Immature natural killer cell (primary cell): ENCODE measurements around the gene IL1RAPL2. TPM values are rescaled to one million over a fixed set of nuclear protein-coding genes. Genes with fewer than 3 reads are reported as not detected.

ENCODE experiments used
- DNase-seq, 3 donors: peaks; one replicate each; pipeline ENCODE4 v3.0.0; 2022; ENCODE audit warnings: mixed read lengths in 1 of 3
- H3K27ac Mint-ChIP-seq, 6 donors: one replicate each; pipeline ENCODE4 v1.8.0; 2020; ENCODE audit warnings: mixed read lengths in 6 of 6, mild to moderate bottlenecking in 5 of 6, inconsistent platforms in 4 of 6, moderate library complexity in 3 of 6
- H3K27me3 Mint-ChIP-seq, 3 donors: one replicate each; pipeline ENCODE4 v1.8.0; 2020 to 2021; ENCODE audit warnings: low read depth in 3 of 3, mild to moderate bottlenecking in 3 of 3, mixed read lengths in 3 of 3, moderate library complexity in 3 of 3, inconsistent platforms in 1 of 3
- H3K36me3 Mint-ChIP-seq, 3 donors: one replicate each; pipeline ENCODE4 v1.8.0; 2020; ENCODE audit warnings: mixed read lengths in 3 of 3, inconsistent platforms in 2 of 3, mild to moderate bottlenecking in 2 of 3
- H3K4me1 Mint-ChIP-seq, 2 donors: one replicate each; pipeline ENCODE4 v1.8.0; 2020; ENCODE audit warnings: inconsistent platforms in 2 of 2, mild to moderate bottlenecking in 2 of 2, mixed read lengths in 2 of 2, moderate library complexity in 1 of 2
- H3K4me3 Mint-ChIP-seq, 5 donors: one replicate each; pipeline ENCODE4 v1.8.0; 2020; ENCODE audit warnings: mild to moderate bottlenecking in 5 of 5, mixed read lengths in 5 of 5, inconsistent platforms in 3 of 5, moderate library complexity in 3 of 5
- H3K9me3 Mint-ChIP-seq, 6 donors: one replicate each; pipeline ENCODE4 v1.8.0; 2020; ENCODE audit warnings: mild to moderate bottlenecking in 6 of 6, mixed read lengths in 6 of 6, inconsistent platforms in 4 of 6, moderate library complexity in 3 of 6
- polyA plus RNA-seq, 3 donors: library from polyadenylated mRNA; unstranded; fragments of 300-500 nt; fragmentation: Illumina TruSeq; gene quantifications; one replicate each; pipeline ENCODE4 v1.2.3, GENCODE V29; 2021

IL1RAPL2 gene
- polyA plus RNA-seq, 3 donors from 2014 or later, result not detected

DNA sequence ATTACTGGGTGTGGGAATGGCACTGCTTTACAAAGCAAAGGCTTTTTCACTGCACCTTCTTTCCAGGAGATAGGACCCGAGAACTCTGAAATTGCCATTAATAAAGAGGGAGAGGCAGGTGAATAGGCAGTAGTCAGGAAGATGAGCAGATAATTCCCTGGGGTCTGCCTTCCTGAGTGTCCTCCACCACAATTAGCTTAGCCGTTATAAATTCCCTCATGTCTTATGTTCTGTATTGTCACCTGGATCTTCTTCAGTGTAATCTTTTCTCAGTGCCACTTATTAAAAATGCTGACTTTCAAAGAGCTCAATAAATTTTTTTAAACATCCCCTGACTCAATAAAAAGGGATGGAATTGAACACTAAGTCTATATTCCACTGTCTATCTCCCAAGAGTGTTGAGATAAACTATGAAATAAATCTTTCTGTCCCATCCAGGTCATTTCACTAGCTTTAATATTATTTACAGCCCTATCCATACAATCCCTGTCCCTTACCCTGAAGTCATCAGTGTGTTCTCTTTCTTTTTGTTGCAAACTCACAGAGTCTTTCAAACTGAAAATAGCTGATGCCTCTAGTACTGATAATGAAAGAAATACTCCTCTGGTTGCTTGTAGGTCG lies 984.2 kb downstream of the IL1RAPL2 start:
- Mint-ChIP-seq H3K4me3 (no peak overlapping the region), H3K36me3 (no peaks in the 10 kb centered on the region), H3K4me1 (no peaks in the 10 kb centered on the region), H3K9me3 (peaks cover 0 to 4% (median 3%) of the 10 kb centered on the region in 6 donors), H3K27ac (no peak overlapping the region), H3K27me3 (no peaks in the 10 kb centered on the region)
- no peak for DNase-seq

DNA sequence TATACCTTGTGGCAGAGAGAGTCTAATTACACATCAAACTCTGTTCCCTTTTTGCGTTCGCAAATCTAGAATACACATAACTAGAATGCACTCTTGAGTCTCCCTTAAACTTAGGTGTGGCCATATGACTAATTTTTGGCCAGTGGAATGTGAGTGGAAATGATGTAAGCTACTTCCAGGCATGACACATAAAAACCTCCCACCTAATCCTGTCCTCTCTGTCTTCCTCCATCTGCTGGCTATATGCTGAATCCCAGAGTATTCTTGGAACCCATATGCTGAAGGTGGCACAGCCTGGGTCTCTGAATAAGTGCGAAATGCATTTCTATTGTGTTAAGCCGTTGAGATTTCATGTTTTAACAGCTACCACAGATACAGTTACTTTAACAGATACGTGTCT lies 986.4 kb downstream of the IL1RAPL2 start:
- peaks cover 0 to 5% (median 3%) of the 10 kb centered on the region in 6 donors for H3K9me3 Mint-ChIP-seq
- no peak overlapping the region for H3K27ac Mint-ChIP-seq
- H3K4me3 Mint-ChIP-seq, result no peak overlapping the region
- no peaks in the 10 kb centered on the region for H3K36me3 Mint-ChIP-seq
- H3K27me3 Mint-ChIP-seq, result no peaks in the 10 kb centered on the region
- DNase-seq, result no peak
- no peaks in the 10 kb centered on the region for H3K4me1 Mint-ChIP-seq

DNA sequence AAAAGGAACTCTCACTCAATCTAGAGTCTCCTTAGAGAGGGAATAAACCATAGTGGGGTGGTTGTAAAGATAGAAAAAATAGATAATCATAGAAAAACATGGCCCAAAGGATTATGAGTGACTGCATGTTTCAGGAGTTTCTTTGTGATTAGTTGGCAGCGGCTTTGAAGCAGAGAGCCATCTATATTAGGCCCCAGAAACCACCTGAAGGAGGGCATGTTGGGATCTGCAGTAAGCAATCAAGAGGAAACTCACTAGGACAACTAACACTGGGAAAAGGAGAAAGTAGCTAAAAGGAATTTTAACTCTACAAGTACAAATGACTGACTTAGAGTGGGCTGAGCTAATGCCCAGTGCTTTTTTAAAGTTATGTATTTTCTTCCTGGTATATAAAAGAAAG lies 987.1 kb downstream of the IL1RAPL2 start:
- Mint-ChIP-seq H3K27me3 (no peaks in the 10 kb centered on the region), H3K4me1 (no peaks in the 10 kb centered on the region), H3K36me3 (no peaks in the 10 kb centered on the region), H3K27ac (no peak overlapping the region), H3K4me3 (no peak overlapping the region), H3K9me3 (peaks cover 0 to 5% (median 1%) of the 10 kb centered on the region in 6 donors)
- DNase-seq, result no peak

DNA sequence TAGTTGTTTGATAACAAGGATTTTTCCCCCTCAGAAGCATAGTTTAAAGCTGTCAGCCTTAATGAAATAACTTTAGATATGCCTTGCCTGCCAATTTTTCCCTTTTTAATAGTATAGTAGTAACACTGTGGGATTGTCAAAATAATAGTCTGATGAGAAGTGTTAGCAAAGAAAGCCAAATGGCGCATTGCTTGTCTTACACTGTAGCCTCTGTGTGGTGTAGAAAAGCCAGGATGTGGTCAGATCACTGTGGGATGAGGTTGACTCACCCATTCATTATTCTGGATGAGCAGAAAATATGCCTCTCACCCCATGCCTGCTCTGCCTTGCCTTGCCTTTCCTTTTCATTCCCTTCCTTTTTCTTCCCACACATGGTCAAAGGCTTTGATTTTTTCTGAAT lies 998.5 kb downstream of the IL1RAPL2 start:
- Mint-ChIP-seq H3K27me3 (peaks cover 0 to 4% (median 2%) of the 10 kb centered on the region in 3 donors), H3K4me1 (no peaks in the 10 kb centered on the region), H3K36me3 (no peaks in the 10 kb centered on the region), H3K9me3 (peaks cover 0 to 6% (median 0%) of the 10 kb centered on the region in 6 donors), H3K4me3 (no peak overlapping the region), H3K27ac (no peak overlapping the region)
- no peak for DNase-seq

DNA sequence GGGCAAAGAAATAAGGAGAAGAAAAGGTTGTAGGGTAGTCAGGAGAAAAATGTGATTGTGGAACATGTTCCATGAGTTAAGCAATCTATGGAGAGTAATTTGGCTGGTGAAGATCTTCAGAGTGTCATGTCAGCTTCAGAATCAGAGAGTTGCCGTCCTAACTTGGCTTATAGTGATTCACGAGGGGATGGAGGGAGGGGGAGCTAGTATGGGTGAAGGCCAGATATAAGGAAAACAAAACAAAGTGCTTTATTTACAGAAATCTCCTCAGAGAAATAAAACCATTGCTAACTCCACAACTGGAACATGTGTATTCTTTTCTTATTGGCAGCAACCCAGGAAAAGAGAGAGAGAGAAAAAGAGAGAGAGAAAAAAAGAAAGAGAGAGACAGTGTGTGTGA lies 999.9 kb downstream of the IL1RAPL2 start:
- Mint-ChIP-seq H3K27ac (no peak overlapping the region), H3K27me3 (peaks cover 0 to 3% (median 2%) of the 10 kb centered on the region in 3 donors), H3K9me3 (peaks cover 0 to 6% (median 0%) of the 10 kb centered on the region in 6 donors)

DNA sequence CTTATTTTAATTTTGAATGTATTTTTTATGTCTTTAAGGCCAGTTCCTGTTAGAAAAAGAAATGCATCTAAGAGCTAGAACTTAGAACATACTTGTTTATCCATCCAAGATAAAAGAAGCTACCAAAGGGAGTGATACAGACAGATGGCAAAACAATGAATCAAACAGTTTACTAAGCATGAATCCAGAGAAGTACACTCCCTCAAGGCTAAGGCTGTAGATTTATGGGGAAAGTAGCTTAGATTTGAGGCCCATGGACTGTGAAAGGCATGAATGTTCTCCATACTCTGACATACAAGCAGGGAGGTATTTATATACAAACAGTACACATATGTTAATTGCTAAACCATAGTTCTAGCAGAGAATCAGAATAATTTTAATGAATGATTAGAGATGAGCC lies 1001.1 kb downstream of the IL1RAPL2 start:
- H3K9me3 Mint-ChIP-seq, result peaks cover 0 to 6% (median 0%) of the 10 kb centered on the region in 6 donors
- H3K36me3 Mint-ChIP-seq, result no peaks in the 10 kb centered on the region
- H3K4me1 Mint-ChIP-seq, result no peaks in the 10 kb centered on the region
- no peak overlapping the region for H3K4me3 Mint-ChIP-seq
- no peak overlapping the region for H3K27ac Mint-ChIP-seq
- H3K27me3 Mint-ChIP-seq, result peaks cover 0 to 3% (median 2%) of the 10 kb centered on the region in 3 donors
- DNase-seq, result no peak

More for the DNA sequence above, 999.9 kb downstream of the IL1RAPL2 start:
- no peak overlapping the region for H3K4me3 Mint-ChIP-seq
- DNase-seq, result no peak
- no peaks in the 10 kb centered on the region for H3K36me3 Mint-ChIP-seq
- no peaks in the 10 kb centered on the region for H3K4me1 Mint-ChIP-seq

DNA sequence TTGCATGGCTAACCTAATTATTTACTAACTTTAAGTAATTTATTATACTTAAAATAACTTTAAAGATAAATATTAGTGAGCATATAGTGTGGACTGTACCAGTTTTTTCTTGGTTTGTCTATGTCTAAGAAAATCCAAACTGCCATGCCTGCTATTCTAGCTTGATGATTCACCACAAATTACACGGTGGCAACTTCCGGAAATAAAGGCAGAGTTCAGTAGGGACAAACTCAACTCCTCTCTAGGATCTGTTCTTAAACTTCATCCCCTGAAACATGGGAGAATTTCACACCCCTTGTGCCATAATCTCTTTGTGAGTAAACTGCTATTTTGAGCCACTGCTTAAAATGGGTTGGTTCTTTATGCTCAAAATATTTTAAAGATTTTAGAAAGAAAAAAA lies 1042.7 kb downstream of the IL1RAPL2 start:
- Mint-ChIP-seq H3K36me3 (no peaks in the 10 kb centered on the region), H3K4me1 (no peaks in the 10 kb centered on the region), H3K9me3 (peaks cover 0 to 11% (median under 1%) of the 10 kb centered on the region in 6 donors), H3K4me3 (no peak overlapping the region), H3K27ac (no peak overlapping the region), H3K27me3 (no peaks in the 10 kb centered on the region)
- no peak for DNase-seq

DNA sequence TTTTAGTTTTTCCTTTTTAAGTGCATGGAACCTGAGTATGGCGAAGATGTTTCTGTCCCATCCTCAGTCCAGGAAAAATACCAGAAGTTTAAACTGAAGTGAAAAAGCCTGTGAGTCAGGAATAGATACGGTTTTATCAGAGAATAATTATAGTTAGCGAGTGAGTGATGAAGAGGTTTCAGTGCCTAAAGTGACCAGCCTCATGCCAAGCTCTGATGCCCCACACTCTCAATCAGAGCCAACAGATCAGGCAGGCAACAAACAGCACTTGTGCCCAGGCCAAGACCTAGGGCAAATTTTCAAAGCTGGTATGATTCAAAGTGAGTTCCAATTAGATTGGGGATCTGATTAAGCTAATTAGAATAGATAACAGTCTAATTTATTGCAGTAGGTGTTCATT lies 1043.5 kb downstream of the IL1RAPL2 start:
- H3K4me3 Mint-ChIP-seq, result no peak overlapping the region
- H3K36me3 Mint-ChIP-seq, result no peaks in the 10 kb centered on the region
- H3K4me1 Mint-ChIP-seq, result no peaks in the 10 kb centered on the region
- no peak overlapping the region for H3K27ac Mint-ChIP-seq
- no peak for DNase-seq
- peaks cover 0 to under 1% (median 0%) of the 10 kb centered on the region in 3 donors for H3K27me3 Mint-ChIP-seq
- H3K9me3 Mint-ChIP-seq, result peaks cover 0 to 8% (median 1%) of the 10 kb centered on the region in 6 donors

DNA sequence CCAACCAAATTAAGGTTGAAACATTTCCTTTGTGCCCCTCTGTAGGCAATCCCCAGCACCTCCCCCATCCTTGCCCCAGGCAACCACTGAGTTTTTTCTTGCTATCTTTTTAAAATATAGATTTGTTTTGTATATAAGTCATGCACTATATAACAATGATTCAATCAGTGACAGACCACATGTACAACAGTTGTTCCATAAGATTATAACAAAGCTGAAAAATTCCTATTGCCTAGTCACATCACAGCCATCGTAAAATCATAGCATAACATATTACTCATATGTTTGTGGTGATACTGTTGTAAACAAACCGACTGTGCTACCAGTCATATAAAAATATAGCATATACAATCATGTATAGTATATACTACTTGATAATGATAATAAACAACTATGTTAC lies 1044.4 kb downstream of the IL1RAPL2 start:
- Mint-ChIP-seq H3K36me3 (no peaks in the 10 kb centered on the region), H3K4me3 (no peak overlapping the region), H3K4me1 (no peaks in the 10 kb centered on the region), H3K9me3 (peaks cover 0 to 8% (median 1%) of the 10 kb centered on the region in 6 donors), H3K27ac (no peak overlapping the region), H3K27me3 (peaks cover 0 to 3% (median 0%) of the 10 kb centered on the region in 3 donors)
- DNase-seq, result no peak

DNA sequence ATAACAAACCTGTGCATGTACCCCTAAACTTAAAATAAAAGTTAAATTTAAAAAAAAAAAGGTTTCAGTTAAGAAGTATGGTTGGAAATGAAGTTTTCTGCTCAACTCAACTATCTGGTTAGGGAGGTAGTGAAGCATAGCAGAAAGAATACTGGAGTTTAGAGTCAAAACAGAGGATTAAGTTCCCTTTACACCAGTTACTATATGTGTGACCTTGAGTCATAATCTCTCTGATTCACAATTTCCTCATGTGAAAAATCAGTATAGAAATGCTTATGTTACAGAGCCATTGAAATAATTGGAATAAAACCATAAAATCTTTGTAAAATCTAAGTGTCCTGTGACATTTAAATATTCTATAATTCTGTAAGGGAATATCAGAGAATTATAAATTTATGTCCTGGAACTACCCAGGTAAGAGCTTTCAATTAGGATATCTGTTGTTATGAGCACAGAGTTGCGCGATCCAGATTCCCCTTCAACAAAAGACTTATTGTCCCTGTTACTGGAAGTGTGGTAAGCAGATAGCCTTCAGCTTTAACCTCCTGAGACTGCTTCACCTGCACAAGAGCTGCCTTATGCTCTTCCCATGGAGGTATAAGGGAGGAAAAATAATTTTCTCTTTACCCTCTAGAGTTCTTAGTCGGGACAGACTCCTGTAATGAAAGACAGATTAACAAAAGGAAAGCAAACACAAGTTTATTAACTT lies 1052.5 kb downstream of the IL1RAPL2 start:
- Mint-ChIP-seq H3K4me3 (no peak overlapping the region), H3K36me3 (no peaks in the 10 kb centered on the region), H3K9me3 (peaks cover 0 to 6% (median 3%) of the 10 kb centered on the region in 6 donors), H3K4me1 (no peaks in the 10 kb centered on the region), H3K27ac (no peak overlapping the region), H3K27me3 (peaks cover 0 to 3% (median 0%) of the 10 kb centered on the region in 3 donors)
- DNase-seq, result no peak

DNA sequence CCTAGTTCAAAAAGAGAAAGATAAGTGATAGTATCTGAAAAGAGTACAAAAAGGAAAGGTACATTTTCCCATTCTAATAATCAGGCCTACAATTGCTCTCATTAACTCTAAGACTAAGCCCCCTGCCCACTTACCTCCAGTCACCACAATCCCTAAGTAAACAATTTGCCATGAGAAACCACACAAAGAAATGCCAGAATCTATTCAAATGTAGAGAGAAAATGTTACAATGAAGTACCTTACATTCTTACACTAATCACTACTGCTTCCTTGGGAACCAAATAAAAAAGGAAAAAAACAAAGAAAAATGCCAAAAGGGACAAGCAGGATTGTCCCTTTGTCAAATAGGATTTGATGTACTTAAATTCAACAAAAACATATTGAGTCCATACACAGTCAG lies 1068.2 kb downstream of the IL1RAPL2 start:
- H3K36me3 Mint-ChIP-seq, result no peaks in the 10 kb centered on the region
- no peak overlapping the region for H3K27ac Mint-ChIP-seq
- DNase-seq, result no peak
- H3K9me3 Mint-ChIP-seq, result peaks cover 0 to 14% (median 3%) of the 10 kb centered on the region in 6 donors
- H3K4me3 Mint-ChIP-seq, result no peak overlapping the region
- no peaks in the 10 kb centered on the region for H3K4me1 Mint-ChIP-seq
- peaks cover 0 to 9% (median 1%) of the 10 kb centered on the region in 3 donors for H3K27me3 Mint-ChIP-seq

DNA sequence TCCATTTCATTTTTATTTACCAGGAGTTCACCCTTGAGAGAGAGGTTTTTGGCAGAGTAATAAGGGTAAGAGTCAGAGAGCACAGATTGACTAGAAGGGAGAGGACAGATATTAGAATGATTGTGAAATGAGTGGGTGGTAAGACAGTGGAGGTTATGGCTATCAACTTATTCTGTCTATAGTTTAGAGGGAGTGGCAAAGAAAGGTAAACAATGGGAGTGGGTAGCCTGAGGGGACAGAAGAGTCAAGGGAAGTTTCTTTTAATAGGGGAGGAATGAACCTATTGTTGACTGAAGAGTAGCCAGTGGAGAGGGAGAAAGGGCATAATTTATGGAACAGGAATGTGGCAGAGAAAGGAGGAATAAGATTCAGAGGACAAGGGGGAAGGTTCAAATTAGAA lies 1069.8 kb downstream of the IL1RAPL2 start:
- DNase-seq, result no peak
- Mint-ChIP-seq H3K27me3 (peaks cover 0 to 9% (median 1%) of the 10 kb centered on the region in 3 donors), H3K4me1 (no peaks in the 10 kb centered on the region), H3K36me3 (no peaks in the 10 kb centered on the region), H3K9me3 (peaks cover 0 to 14% (median 1%) of the 10 kb centered on the region in 6 donors), H3K27ac (no peak overlapping the region), H3K4me3 (no peak overlapping the region)

DNA sequence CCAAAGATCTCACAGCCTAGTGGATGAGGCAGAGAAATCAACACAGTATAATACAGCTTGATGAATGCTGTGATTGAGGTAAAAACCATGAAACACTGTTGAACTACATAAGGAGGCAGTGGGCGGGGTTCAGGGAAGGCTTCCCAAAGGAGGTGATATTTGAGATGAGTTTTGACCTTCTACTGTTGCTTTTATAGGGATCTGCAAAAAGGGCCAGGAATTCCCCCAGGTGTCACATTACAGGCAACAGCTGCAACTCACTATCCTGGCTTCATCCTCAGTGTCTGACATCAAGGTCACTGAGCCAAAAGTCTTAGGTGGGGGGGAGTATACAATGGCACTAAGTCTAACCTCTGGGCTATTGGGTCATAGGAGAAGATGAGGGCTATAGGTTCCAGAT lies 1070.7 kb downstream of the IL1RAPL2 start:
- H3K27me3 Mint-ChIP-seq, result peaks cover 0 to 10% (median 1%) of the 10 kb centered on the region in 3 donors
- H3K9me3 Mint-ChIP-seq, result peaks cover 0 to 14% (median 1%) of the 10 kb centered on the region in 6 donors
- no peak for DNase-seq
- no peaks in the 10 kb centered on the region for H3K4me1 Mint-ChIP-seq
- no peak overlapping the region for H3K4me3 Mint-ChIP-seq
- no peaks in the 10 kb centered on the region for H3K36me3 Mint-ChIP-seq
- H3K27ac Mint-ChIP-seq, result no peak overlapping the region

DNA sequence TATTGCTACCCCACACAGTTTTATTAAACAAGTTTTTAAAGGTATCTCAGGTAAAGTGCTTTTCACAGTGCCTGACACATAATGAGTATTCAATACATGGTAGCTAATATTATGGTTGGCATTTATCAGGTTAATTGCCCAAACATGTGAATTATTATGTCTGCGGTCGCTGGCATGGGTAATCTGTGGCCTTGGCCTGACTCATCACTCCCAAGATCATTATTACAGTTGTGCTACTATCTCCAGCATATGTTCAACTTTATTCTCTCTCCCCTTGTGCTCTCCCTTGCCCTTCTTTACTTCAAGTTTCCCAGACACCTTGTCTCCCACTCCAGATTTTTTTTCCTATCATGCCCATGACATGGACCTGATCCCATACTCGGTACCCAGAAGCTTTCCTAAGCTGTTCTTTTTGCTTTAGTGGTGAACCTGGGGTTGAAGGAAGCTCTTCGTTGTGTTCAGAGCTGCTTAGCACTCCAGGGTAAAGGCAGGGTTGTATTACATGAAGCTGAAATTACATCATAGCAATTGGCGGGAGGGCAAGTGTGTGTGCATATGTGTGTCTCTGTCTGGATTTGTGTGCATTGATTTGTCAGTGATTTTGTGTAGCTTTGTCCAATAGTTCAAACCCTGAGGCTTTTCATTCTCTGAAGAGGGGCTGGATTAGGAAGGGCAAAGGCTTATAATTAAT lies 1079.8 kb downstream of the IL1RAPL2 start:
- H3K27me3 Mint-ChIP-seq, result peaks cover 0 to 6% (median 4%) of the 10 kb centered on the region in 3 donors
- H3K4me1 Mint-ChIP-seq, result no peaks in the 10 kb centered on the region
- H3K4me3 Mint-ChIP-seq, result no peak overlapping the region
- no peak for DNase-seq
- H3K27ac Mint-ChIP-seq, result no peak overlapping the region
- no peaks in the 10 kb centered on the region for H3K36me3 Mint-ChIP-seq
- H3K9me3 Mint-ChIP-seq, result peaks cover 0 to 3% (median 0%) of the 10 kb centered on the region in 6 donors
